Mesendoderm (in vitro differentiated cells): ENCODE measurements around the gene NT5C2.
"Not testable (repeated sequence)": the region's sequence is repeated elsewhere in the genome, so short reads cannot be mapped to it uniquely, and the experiment has no call there.

Experiments
- DNase-seq: peaks from one replicate; pipeline ENCODE4 v3.0.0; 2013
- H2AK5ac ChIP-seq: 2 replicates; pipeline ENCODE4 v1.6.1; 2013; ENCODE audit warnings: low read length, inconsistent platforms
- H2BK120ac ChIP-seq: 2 replicates; pipeline ENCODE4 v1.6.1; 2013; ENCODE audit warnings: low read depth, mild to moderate bottlenecking, low read length, moderate library complexity, mixed read lengths
- H2BK15ac ChIP-seq: replicated peaks from 2 replicates; pipeline ENCODE4 v1.6.1; 2013; ENCODE audit warnings: low read depth, mild to moderate bottlenecking, moderate library complexity
- H2BK5ac ChIP-seq: 2 replicates; pipeline ENCODE4 v1.6.1; 2013; ENCODE audit warnings: low read length, inconsistent platforms
- H3K18ac ChIP-seq: 2 replicates; pipeline ENCODE4 v1.6.1; 2013; ENCODE audit warnings: mild to moderate bottlenecking, low read length, mixed read lengths
- H3K23ac ChIP-seq: one replicate; pipeline ENCODE4 v1.6.1; 2013; ENCODE audit warnings: low read length
- H3K27ac ChIP-seq: 2 replicates; pipeline ENCODE4 v1.5.1; 2013; ENCODE audit warnings: low read depth, mild to moderate bottlenecking, inconsistent platforms, low read length, moderate library complexity
- H3K27me3 ChIP-seq: 2 replicates; pipeline ENCODE4 v1.6.1; 2013; ENCODE audit warnings: low read length, control low read depth, mild to moderate bottlenecking, inconsistent platforms; ENCODE audit not compliant: insufficient read depth, poor library complexity
- H3K36me3 ChIP-seq: 2 replicates; pipeline ENCODE4 v1.6.1; 2013; ENCODE audit warnings: low read length, inconsistent platforms; ENCODE audit not compliant: control insufficient read depth, insufficient read depth
- H3K4ac ChIP-seq: one replicate; pipeline ENCODE4 v1.6.1; 2013; ENCODE audit warnings: low read depth, mild to moderate bottlenecking, low read length, moderate library complexity
- H3K4me1 ChIP-seq: 2 replicates; pipeline ENCODE4 v1.6.1; 2013; ENCODE audit warnings: low read depth, low read length, inconsistent platforms; ENCODE audit not compliant: control insufficient read depth
- H3K4me2 ChIP-seq: 2 replicates; pipeline ENCODE4 v1.6.1; 2013; ENCODE audit warnings: low read length
- H3K4me3 ChIP-seq: 2 replicates; pipeline ENCODE4 v1.5.1; 2013; ENCODE audit warnings: mild to moderate bottlenecking, low read length
- H3K56ac ChIP-seq: one replicate; pipeline ENCODE4 v1.6.1; 2013; ENCODE audit warnings: low read length
- H3K79me1 ChIP-seq: 2 replicates; pipeline ENCODE4 v1.6.1; 2013; ENCODE audit warnings: low read length, inconsistent platforms
- H3K79me2 ChIP-seq: 2 replicates; pipeline ENCODE4 v1.6.1; 2013; ENCODE audit warnings: mild to moderate bottlenecking, low read length; ENCODE audit not compliant: control insufficient read depth, insufficient read depth
- H3K9ac ChIP-seq: 2 replicates; pipeline ENCODE4 v1.6.1; 2013; ENCODE audit warnings: low read length, inconsistent platforms
- H4K5ac ChIP-seq: one replicate; pipeline ENCODE4 v1.6.1; 2013; ENCODE audit warnings: low read length
- H4K8ac ChIP-seq: one replicate; pipeline ENCODE4 v1.6.1; 2013; ENCODE audit warnings: low read depth, mild to moderate bottlenecking, control low read depth, low read length, moderate library complexity
- WGBS: extraction: QIAGEN DNeasy Blood & Tissue Kit; methylation state at CpG from one replicate; pipeline ENCODE4 v1.1.7; 2013; ENCODE audit warnings: low lambda C conversion rate, missing lambda C conversion rate; ENCODE audit not compliant: insufficient coverage; ENCODE audit errors: extremely low coverage; 5-methylcytosine and 5-hydroxymethylcytosine counted together

The NT5C2 gene

DNA sequence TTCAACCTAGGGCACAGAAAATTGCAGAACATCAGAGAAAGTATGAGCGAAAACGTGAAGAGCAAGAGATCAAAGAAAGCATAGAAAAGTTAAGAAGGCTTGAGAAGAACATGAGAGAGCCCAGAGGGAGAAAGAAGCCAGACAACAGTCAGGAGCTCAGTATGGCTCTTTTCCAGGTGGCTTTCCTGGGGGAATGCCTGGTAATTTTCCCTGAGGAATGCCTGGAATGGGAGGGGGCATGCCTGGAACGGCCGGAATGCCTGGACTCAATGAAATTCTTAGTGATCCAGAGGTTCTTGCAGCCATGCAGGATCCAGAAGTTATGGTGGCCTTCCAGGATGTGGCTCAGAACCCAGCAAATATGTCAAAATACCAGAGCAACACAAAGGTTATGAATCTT, 23.3 kb upstream of the NT5C2 start:
- not testable (repeated sequence) for H3K27ac ChIP-seq, H3K4me1 ChIP-seq, H3K4me3 ChIP-seq, H3K36me3 ChIP-seq, H3K27me3 ChIP-seq, H4K5ac ChIP-seq, H2AK5ac ChIP-seq, H2BK5ac ChIP-seq, H3K4me2 ChIP-seq, H3K79me2 ChIP-seq, H4K8ac ChIP-seq, H3K23ac ChIP-seq, H3K56ac ChIP-seq, H3K4ac ChIP-seq, H3K9ac ChIP-seq, H3K79me1 ChIP-seq, H2BK15ac ChIP-seq, H3K18ac ChIP-seq, H2BK120ac ChIP-seq
- DNase-seq: peak; percentile 72
- WGBS: no CpG with 5 or more reads among the region's 4 CpGs

DNA sequence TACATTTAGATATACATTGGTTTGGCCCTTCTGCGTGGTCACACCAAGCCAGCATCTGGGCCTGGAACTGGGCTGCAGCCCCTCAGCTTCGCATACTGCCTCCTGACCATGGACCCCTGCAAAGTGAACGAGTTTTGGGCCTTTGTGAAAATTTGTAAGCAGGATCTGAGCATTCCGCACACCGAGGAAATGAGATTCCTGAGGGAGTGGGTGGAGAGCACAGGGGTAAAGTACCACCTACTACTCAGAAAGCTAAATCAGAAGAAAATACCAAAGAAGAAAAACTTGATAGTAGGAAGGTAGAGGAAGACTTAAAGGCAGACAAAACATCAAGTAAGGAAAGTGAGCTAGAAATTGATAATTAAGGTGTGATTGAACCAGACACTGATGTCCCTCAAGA, 22.5 kb upstream of the NT5C2 start:
- H3K4me2 ChIP-seq: no peak overlapping the region
- H4K5ac ChIP-seq: no peak overlapping the region
- no peak for DNase-seq
- H2BK15ac ChIP-seq: no peak overlapping the region
- peaks cover 2% of the 10 kb centered on the region for H3K4me1 ChIP-seq
- no peak overlapping the region for H3K4me3 ChIP-seq
- no peaks in the 10 kb centered on the region for H3K79me2 ChIP-seq
- WGBS: no CpG with 5 or more reads among the region's 5 CpGs
- H2BK120ac ChIP-seq: no peak overlapping the region
- no peak overlapping the region for H4K8ac ChIP-seq
- H3K56ac ChIP-seq: no peak overlapping the region
- no peak overlapping the region for H2BK5ac ChIP-seq
- H3K27ac ChIP-seq: no peak overlapping the region
- H3K9ac ChIP-seq: no peak overlapping the region
- H3K36me3 ChIP-seq: peaks cover 2% of the 10 kb centered on the region
- H3K18ac ChIP-seq: no peak overlapping the region
- H3K27me3 ChIP-seq: no peaks in the 10 kb centered on the region
- H3K23ac ChIP-seq: no peak overlapping the region
- H3K79me1 ChIP-seq: no peaks in the 10 kb centered on the region
- H3K4ac ChIP-seq: no peak overlapping the region
- no peak overlapping the region for H2AK5ac ChIP-seq

DNA sequence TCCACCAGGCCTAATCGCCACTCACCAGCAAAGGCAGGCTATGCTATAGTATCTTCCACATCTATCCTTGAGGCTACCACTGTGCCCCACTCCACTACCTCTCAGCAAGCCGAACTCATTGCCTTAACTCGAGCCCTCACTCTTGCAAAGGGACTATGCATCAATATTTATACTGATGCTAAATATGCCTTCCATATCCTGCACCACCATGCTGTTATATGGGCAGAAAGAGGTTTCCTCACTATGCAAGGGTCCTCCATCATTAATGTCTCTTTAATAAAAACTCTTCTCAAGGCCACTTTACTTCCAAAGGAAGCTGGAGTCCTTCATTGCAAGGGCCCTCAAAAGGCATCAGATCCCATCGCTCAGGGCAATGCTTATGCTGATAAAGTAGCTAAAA, 17.2 kb upstream of the NT5C2 start:
- not testable (repeated sequence) for H3K4me2 ChIP-seq, H3K23ac ChIP-seq, H2BK15ac ChIP-seq, H2BK120ac ChIP-seq, H2AK5ac ChIP-seq, H4K5ac ChIP-seq, H3K36me3 ChIP-seq, H3K56ac ChIP-seq, H3K27me3 ChIP-seq, H3K9ac ChIP-seq, H3K79me1 ChIP-seq, DNase-seq, H4K8ac ChIP-seq, H3K79me2 ChIP-seq, H2BK5ac ChIP-seq, H3K4me1 ChIP-seq, H3K4me3 ChIP-seq, H3K18ac ChIP-seq, H3K27ac ChIP-seq, H3K4ac ChIP-seq
- WGBS: no CpG with 5 or more reads among the region's 4 CpGs

GRCh38 chr10:103207643-103208042, 14.6 kb upstream of the NT5C2 start:
- Histone ChIP-seq H3K18ac (peak overlapping the region; percentile 39), H3K9ac (peak overlapping the region; percentile 38), H2BK5ac (peak overlapping the region; percentile 80), H3K4ac (peak overlapping the region; percentile 79), H3K56ac (peak overlapping the region; percentile 67), H2BK120ac (peak overlapping the region; percentile 51), H3K27ac (peak overlapping the region; percentile 37)
- H3K36me3 ChIP-seq, H2BK15ac ChIP-seq, H3K4me1 ChIP-seq, H3K27me3 ChIP-seq, H3K23ac ChIP-seq, H4K8ac ChIP-seq, H2AK5ac ChIP-seq, H3K79me1 ChIP-seq, H4K5ac ChIP-seq, H3K79me2 ChIP-seq, H3K4me3 ChIP-seq, H3K4me2 ChIP-seq: not testable (repeated sequence)
- WGBS: no CpG with 5 or more reads among the region's 3 CpGs
- DNase-seq: peak; percentile 72

DNA sequence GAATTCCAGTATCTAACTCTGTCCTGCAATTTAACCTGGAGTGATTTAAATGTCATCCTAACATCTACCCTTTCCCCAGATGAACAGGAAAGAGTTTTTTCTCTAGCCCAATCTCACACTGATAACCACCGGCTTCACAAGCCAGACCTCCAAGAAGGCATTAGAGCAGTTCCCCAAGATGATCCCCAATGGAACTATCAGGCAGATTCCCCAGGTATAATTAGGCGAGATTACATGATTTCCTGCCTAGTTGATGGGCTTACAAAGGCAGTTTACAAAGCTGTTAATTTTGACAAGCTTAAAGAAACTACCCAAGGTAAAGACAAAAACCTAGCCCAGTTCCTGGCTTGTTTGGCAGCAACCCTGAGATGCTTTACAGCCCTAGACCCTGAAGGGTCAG, 14.1 kb upstream of the NT5C2 start:
- no CpG with 5 or more reads among the region's 2 CpGs for WGBS
- H2BK120ac ChIP-seq: no peak overlapping the region
- no peak overlapping the region for H4K5ac ChIP-seq
- no peak overlapping the region for H2BK15ac ChIP-seq
- H2AK5ac ChIP-seq: no peak overlapping the region
- H4K8ac ChIP-seq: no peak overlapping the region
- no peak overlapping the region for H2BK5ac ChIP-seq
- peak; percentile 93 for DNase-seq
- peak overlapping the region; percentile 29 for H3K27ac ChIP-seq
- H3K56ac ChIP-seq: peak overlapping the region; percentile 96
- no peak overlapping the region for H3K4ac ChIP-seq
- no peak overlapping the region for H3K4me2 ChIP-seq
- no peak overlapping the region for H3K9ac ChIP-seq
- no peaks in the 10 kb centered on the region for H3K27me3 ChIP-seq
- no peaks in the 10 kb centered on the region for H3K79me1 ChIP-seq
- no peak overlapping the region for H3K18ac ChIP-seq
- H3K4me3 ChIP-seq: no peak overlapping the region
- no peaks in the 10 kb centered on the region for H3K79me2 ChIP-seq
- peaks cover under 1% of the 10 kb centered on the region for H3K36me3 ChIP-seq
- no peak overlapping the region for H3K23ac ChIP-seq
- peaks cover 7% of the 10 kb centered on the region for H3K4me1 ChIP-seq

DNA sequence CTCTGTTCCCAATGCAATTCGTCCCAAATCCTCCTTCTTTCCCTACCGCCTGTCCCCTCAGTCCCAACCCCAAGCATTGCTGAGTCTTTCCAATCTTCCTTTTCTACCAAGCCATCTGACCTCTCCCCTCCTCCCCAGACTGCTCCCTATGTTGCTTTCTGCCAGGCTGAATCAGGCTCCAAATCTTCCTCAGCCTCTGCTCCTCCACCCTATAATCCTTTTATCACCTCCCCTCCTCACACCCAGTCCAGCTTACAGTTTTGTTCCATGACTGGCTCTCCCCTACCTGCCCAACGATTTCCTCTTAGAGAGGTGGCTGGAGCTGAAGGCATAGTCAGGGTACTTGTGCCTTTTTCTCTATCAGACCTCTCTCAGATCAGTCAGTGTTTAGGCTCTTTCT, 13.6 kb upstream of the NT5C2 start:
- Histone ChIP-seq H3K9ac (peak overlapping the region; percentile 48), H3K18ac (peak overlapping the region; percentile 5), H3K4me2 (peak overlapping the region; percentile 29), H3K4me3 (peak overlapping the region; percentile 12), H2BK5ac (peak overlapping the region; percentile 61), H3K56ac (peak overlapping the region; percentile 96), H3K27ac (peak overlapping the region; percentile 29)
- H3K23ac ChIP-seq, H3K27me3 ChIP-seq, H3K79me1 ChIP-seq, H3K4ac ChIP-seq, H3K79me2 ChIP-seq, H3K36me3 ChIP-seq, H4K8ac ChIP-seq, H3K4me1 ChIP-seq, H2BK15ac ChIP-seq, H2AK5ac ChIP-seq, H4K5ac ChIP-seq, H2BK120ac ChIP-seq: not testable (repeated sequence)
- WGBS: no CpG with 5 or more reads among the region's 3 CpGs
- peak; percentile 86 for DNase-seq
